H1 (cell line): ENCODE data around the gene CCNE1.

Experiments used
- ASH2L ChIP-seq: fragments of 200-600, 300-600 bp; sonication (generic); IDR thresholded peaks from one replicate; pipeline ENCODE4 v1.7.1; 2017; ENCODE audit warnings: low read length
- BRCA1 ChIP-seq: IDR thresholded peaks from 2 replicates; pipeline ENCODE4 v1.6.1; 2012; ENCODE audit warnings: low read depth, low read length, improper control_type of control experiment
- CHD1 ChIP-seq: IDR thresholded peaks from 2 replicates; pipeline ENCODE4 v1.6.1; 2012; ENCODE audit warnings: low read depth, low read length, improper control_type of control experiment
- CTCF ChIP-seq, 3 experiments: IDR thresholded peaks; 1 replicate in 2 of 3; 2 replicates in 1 of 3; pipeline versions ENCODE4 v1.5.1 to v1.6.1; 2011; ENCODE audit warnings: low read length in 3 of 3, mild to moderate bottlenecking in 3 of 3, inconsistent platforms in 2 of 3, low read depth in 1 of 3, moderate library complexity in 1 of 3; ENCODE audit not compliant: insufficient read depth in 1 of 3; ENCODE audit errors: control extremely low read depth in 1 of 3
- EP300 ChIP-seq, 2 experiments: IDR thresholded peaks; 1 replicate in 1 of 2; 2 replicates in 1 of 2; pipeline ENCODE4 v1.6.1; 2011 to 2012; ENCODE audit warnings: low read depth in 2 of 2, low read length in 2 of 2, mild to moderate bottlenecking in 2 of 2, borderline replicate concordance in 1 of 2, inconsistent platforms in 1 of 2, moderate library complexity in 1 of 2
- KDM1A ChIP-seq: fragments of 200-600, 300-600 bp; sonication (generic); IDR thresholded peaks from 2 replicates; pipeline ENCODE4 v1.7.1; 2016; ENCODE audit warnings: mild to moderate bottlenecking, low read length, borderline replicate concordance
- POLR2A ChIP-seq, 2 experiments: IDR thresholded peaks; 1 replicate in 1 of 2; 2 replicates in 1 of 2; pipeline ENCODE4 v1.6.1; 2011; ENCODE audit warnings: low read depth in 2 of 2, low read length in 2 of 2, mild to moderate bottlenecking in 2 of 2; ENCODE audit errors: control extremely low read depth in 1 of 2
- POLR2AphosphoS5 ChIP-seq: IDR thresholded peaks from 2 replicates; pipeline ENCODE4 v1.6.1; 2011; ENCODE audit warnings: low read depth, low read length
- RAD21 ChIP-seq, 2 experiments: IDR thresholded peaks in 1 of 2; conservative IDR thresholded peaks in 1 of 2; 2 replicates each; pipeline ENCODE4 v1.6.1; 2011; ENCODE audit warnings: low read depth in 2 of 2, low read length in 2 of 2, improper control_type of control experiment in 1 of 2, inconsistent platforms in 1 of 2, mild to moderate bottlenecking in 1 of 2, moderate library complexity in 1 of 2
- SAP30 ChIP-seq: fragments of 300-600 bp; sonication (generic); IDR thresholded peaks from 2 replicates; pipeline ENCODE4 v1.7.1; 2012; ENCODE audit warnings: low read length, moderate library complexity, mild to moderate bottlenecking, inconsistent platforms; ENCODE audit not compliant: insufficient read depth, insufficient replicate concordance
- SP2 ChIP-seq: IDR thresholded peaks from 2 replicates; pipeline ENCODE4 v1.6.1; 2012; ENCODE audit warnings: mild to moderate bottlenecking, low read length, inconsistent platforms
- SUZ12 ChIP-seq: fragments of 200-600 bp; sonication (generic); IDR thresholded peaks from 2 replicates; pipeline ENCODE4 v1.6.1; 2012; ENCODE audit warnings: mild to moderate bottlenecking, inconsistent platforms, low read length, moderate library complexity, mixed read lengths
- YY1 ChIP-seq: IDR thresholded peaks from 2 replicates; pipeline ENCODE4 v1.6.1; 2011; ENCODE audit warnings: low read depth, mild to moderate bottlenecking, low read length

- TF ChIP-seq SAP30 (no peak), CTCF (IDR thresholded peaks at IDR 0.05; ENCODE audit: control extremely low read depth in 1 of 3, insufficient read depth in 1 of 3, low read depth in 1 of 3, low read length in 3 of 3) (no peak), RAD21 (IDR thresholded peaks at IDR 0.05 in 1 of 2, conservative IDR thresholded peaks at IDR 0.05 in 1 of 2; ENCODE audit: low read depth in 2 of 2, low read length in 2 of 2) (no peak), EP300 (IDR thresholded peaks at IDR 0.05; ENCODE audit: borderline replicate concordance in 1 of 2, low read depth in 2 of 2, low read length in 2 of 2) (no peak), BRCA1 (no peak), POLR2AphosphoS5 (no peak), ASH2L (no peak), CHD1 (no peak), POLR2A (IDR thresholded peaks at IDR 0.05; ENCODE audit: control extremely low read depth in 1 of 2, low read depth in 2 of 2, low read length in 2 of 2) (no peak), SP2 (no peak), SUZ12 (no peak), KDM1A (no peak), YY1 (no peak)
Observed at GRCh38 chr19:29800100-29800825, 11.5 kb upstream of the CCNE1 start.
